BLaER1 (cell line): Measurements from ENCODE around the gene SERPINB2.
A peak's percentile ranks its signal among the peaks of the same experiment; 100 is the strongest.
"Not testable (repeated sequence)": the region's sequence is repeated elsewhere in the genome, so short reads cannot be mapped to it uniquely, and the experiment has no call there.

Source experiments
- H3K27ac ChIP-seq: shearing (Covaris generic); formaldehyde crosslinking; 2 replicates; pipeline ENCODE4 v1.8.1; 2022
- H3K27me3 ChIP-seq: shearing (Covaris generic); formaldehyde crosslinking; 2 replicates; pipeline ENCODE4 v1.8.1; 2022
- H3K36me3 ChIP-seq: shearing (Covaris generic); formaldehyde crosslinking; 2 replicates; pipeline ENCODE4 v1.8.1; 2022
- H3K4me1 ChIP-seq: shearing (Covaris generic); formaldehyde crosslinking; 2 replicates; pipeline ENCODE4 v1.8.1; 2022
- H3K4me2 ChIP-seq: shearing (Covaris generic); formaldehyde crosslinking; 2 replicates; pipeline ENCODE4 v1.8.1; 2022
- H3K4me3 ChIP-seq: shearing (Covaris generic); formaldehyde crosslinking; 2 replicates; pipeline ENCODE4 v1.8.1; 2022
- H3K9ac ChIP-seq: shearing (Covaris generic); formaldehyde crosslinking; 2 replicates; pipeline ENCODE4 v1.8.1; 2022
- H3K9me3 ChIP-seq: shearing (Covaris generic); formaldehyde crosslinking; 2 replicates; pipeline ENCODE4 v1.8.1; 2022
- H4K20me1 ChIP-seq: shearing (Covaris generic); formaldehyde crosslinking; 2 replicates; pipeline ENCODE4 v1.8.1; 2022
- Cebpa-rat ChIP-seq: shearing (Covaris generic); IDR thresholded peaks from 2 replicates; pipeline ENCODE4 v1.8.1; 2022

SERPINB2 gene

GRCh38 chr18:63928331-63928730, 40.8 kb downstream of the SERPINB2 start:
- H3K4me2 ChIP-seq: no peak overlapping the region; the same call in 1 of the 2 replicates
- peaks cover 6% of the 10 kb centered on the region; the same call in 1 of the 2 replicates for H3K4me1 ChIP-seq
- TF ChIP-seq Cebpa-rat: no peak
- H3K27me3 ChIP-seq: no peaks in the 10 kb centered on the region
- no peaks in the 10 kb centered on the region for H4K20me1 ChIP-seq
- no peak overlapping the region for H3K4me3 ChIP-seq
- H3K9ac ChIP-seq: no peak overlapping the region
- H3K9me3 ChIP-seq: no peaks in the 10 kb centered on the region
- no peaks in the 10 kb centered on the region for H3K36me3 ChIP-seq
- H3K27ac ChIP-seq: no peak overlapping the region

- H3K9me3 ChIP-seq, H3K36me3 ChIP-seq, H3K27me3 ChIP-seq, H3K4me3 ChIP-seq, H4K20me1 ChIP-seq, H3K27ac ChIP-seq, H3K9ac ChIP-seq, H3K4me2 ChIP-seq, H3K4me1 ChIP-seq: not testable (repeated sequence)
Observed at GRCh38 chr18:63929369-63929768, 41.9 kb downstream of the SERPINB2 start.

GRCh38 chr18:63930773-63931354, 43.4 kb downstream of the SERPINB2 start:
- H3K27me3 ChIP-seq: no peaks in the 10 kb centered on the region
- H3K4me1 ChIP-seq: peaks cover 6% of the 10 kb centered on the region; the same call in 1 of the 2 replicates
- no peak overlapping the region for H3K27ac ChIP-seq
- H3K9me3 ChIP-seq: no peaks in the 10 kb centered on the region
- H3K9ac ChIP-seq: no peak overlapping the region
- no peak for TF ChIP-seq Cebpa-rat
- H3K36me3 ChIP-seq: no peaks in the 10 kb centered on the region
- no peaks in the 10 kb centered on the region for H4K20me1 ChIP-seq
- H3K4me3 ChIP-seq: no peak overlapping the region
- no peak overlapping the region for H3K4me2 ChIP-seq

- peak overlapping the region; percentile 11; the same call in 1 of the 2 replicates for H3K9ac ChIP-seq
- H3K27me3 ChIP-seq: peaks cover 4% of the 10 kb centered on the region; the same call in 1 of the 2 replicates
- H3K27ac ChIP-seq: no peak overlapping the region
- no peak for TF ChIP-seq Cebpa-rat
- H3K36me3 ChIP-seq: no peaks in the 10 kb centered on the region
- peak overlapping the region; percentile 74 for H3K4me2 ChIP-seq
- H3K4me3 ChIP-seq: peak overlapping the region; percentile 70
- H3K9me3 ChIP-seq: 0 out of 2 replicates have a peak, but pooled peaks cover 6% of the 10 kb centered on the region
- H4K20me1 ChIP-seq: no peaks in the 10 kb centered on the region
- H3K4me1 ChIP-seq: no peaks in the 10 kb centered on the region
Observed at GRCh38 chr18:63936156-63936931, 48.8 kb downstream of the SERPINB2 start.

- 0 out of 2 replicates have a peak, but pooled peaks cover 6% of the 10 kb centered on the region for H3K9me3 ChIP-seq
- peaks cover 4% of the 10 kb centered on the region; the same call in 1 of the 2 replicates for H3K27me3 ChIP-seq
- H4K20me1 ChIP-seq: no peaks in the 10 kb centered on the region
- 0 out of 2 replicates have a peak overlapping the region, but pooled peaks have one; percentile 11 for H3K9ac ChIP-seq
- H3K36me3 ChIP-seq: no peaks in the 10 kb centered on the region
- no peak overlapping the region for H3K27ac ChIP-seq
- no peak for TF ChIP-seq Cebpa-rat
- no peaks in the 10 kb centered on the region for H3K4me1 ChIP-seq
- H3K4me3 ChIP-seq: peak overlapping the region; percentile 70
- H3K4me2 ChIP-seq: peak overlapping the region; percentile 74
Observed at GRCh38 chr18:63936932-63937393, 49.5 kb downstream of the SERPINB2 start.

- TF ChIP-seq Cebpa-rat: no peak
- H3K4me1 ChIP-seq: no peaks in the 10 kb centered on the region
Observed at GRCh38 chr18:63940008-63940407, 52.5 kb downstream of the SERPINB2 start.

GRCh38 chr18:63940543-63941050, 53.1 kb downstream of the SERPINB2 start:
- not testable (repeated sequence) for H3K36me3 ChIP-seq, H3K4me3 ChIP-seq, H3K4me2 ChIP-seq, H4K20me1 ChIP-seq, H3K4me1 ChIP-seq, H3K27me3 ChIP-seq, H3K27ac ChIP-seq, H3K9ac ChIP-seq
- H3K9me3 ChIP-seq: peaks cover 10% of the 10 kb centered on the region

More at GRCh38 chr18:63940008-63940407, 52.5 kb downstream of the SERPINB2 start:
- Histone ChIP-seq H3K27ac (no peak overlapping the region), H3K4me3 (no peak overlapping the region), H4K20me1 (no peaks in the 10 kb centered on the region), H3K9ac (no peak overlapping the region), H3K4me2 (no peak overlapping the region), H3K27me3 (peaks cover 4% of the 10 kb centered on the region; the same call in 1 of the 2 replicates), H3K36me3 (no peaks in the 10 kb centered on the region), H3K9me3 (peaks cover 6% of the 10 kb centered on the region; the same call in 1 of the 2 replicates)

- H3K27me3 ChIP-seq: no peaks in the 10 kb centered on the region
- no peak for TF ChIP-seq Cebpa-rat
- H3K9ac ChIP-seq: no peak overlapping the region
- no peak overlapping the region for H3K4me3 ChIP-seq
- no peaks in the 10 kb centered on the region for H4K20me1 ChIP-seq
- peaks cover 11% of the 10 kb centered on the region for H3K9me3 ChIP-seq
- no peak overlapping the region for H3K27ac ChIP-seq
- no peaks in the 10 kb centered on the region for H3K4me1 ChIP-seq
- H3K36me3 ChIP-seq: no peaks in the 10 kb centered on the region
- no peak overlapping the region for H3K4me2 ChIP-seq
Observed at GRCh38 chr18:63947051-63947790, 59.7 kb downstream of the SERPINB2 start.

GRCh38 chr18:63949068-63949737, 61.7 kb downstream of the SERPINB2 start, which contains the start of gene HMSD:
Gene HMSD, plus strand, starts transcription at chr18:63949301. Its CDS starts 4,155 bp downstream, at chr18:63953456.
- no peaks in the 10 kb centered on the region for H3K36me3 ChIP-seq
- no peak for TF ChIP-seq Cebpa-rat
- H3K9ac ChIP-seq: no peak within 1 kb of the TSS
- no peak within 1 kb of the TSS for H3K4me3 ChIP-seq
- H3K4me2 ChIP-seq: no peak within 1 kb of the TSS
- no peaks in the 10 kb centered on the region for H3K4me1 ChIP-seq
- H4K20me1 ChIP-seq: no peaks in the 10 kb centered on the region
- no peak within 1 kb of the TSS for H3K27ac ChIP-seq
- H3K27me3 ChIP-seq: no peaks in the 10 kb centered on the region
- peaks cover 11% of the 10 kb centered on the region for H3K9me3 ChIP-seq
